ENCODE data around the gene OR6B1. TPM values are rescaled to one million over a fixed set of nuclear protein-coding genes. Genes with fewer than 3 reads are reported as not detected.

The OR6B1 gene
- total RNA-seq, 1 experiment from 2014 or later, result not detected

DNA sequence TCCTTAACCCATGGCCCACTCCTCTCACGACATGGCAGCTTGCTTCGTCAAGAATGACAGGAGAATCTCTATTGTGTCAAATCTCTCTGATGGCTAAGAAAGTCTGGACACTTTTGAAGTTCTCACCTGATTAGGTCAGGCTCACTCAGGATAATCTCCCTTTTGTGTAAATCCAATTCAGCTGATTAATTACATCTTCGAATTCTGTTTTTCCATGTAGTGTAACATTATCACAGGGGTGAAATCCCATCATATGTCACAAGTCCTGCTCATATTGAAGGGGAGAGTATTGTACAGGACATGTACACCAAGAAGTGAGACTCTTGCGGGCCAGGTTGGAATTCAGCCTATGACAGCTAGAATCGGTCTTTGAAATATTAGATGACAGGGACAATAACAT is 16.2 kb upstream of the OR6B1 start (continued):
- TF ChIP-seq, protein P1, sequence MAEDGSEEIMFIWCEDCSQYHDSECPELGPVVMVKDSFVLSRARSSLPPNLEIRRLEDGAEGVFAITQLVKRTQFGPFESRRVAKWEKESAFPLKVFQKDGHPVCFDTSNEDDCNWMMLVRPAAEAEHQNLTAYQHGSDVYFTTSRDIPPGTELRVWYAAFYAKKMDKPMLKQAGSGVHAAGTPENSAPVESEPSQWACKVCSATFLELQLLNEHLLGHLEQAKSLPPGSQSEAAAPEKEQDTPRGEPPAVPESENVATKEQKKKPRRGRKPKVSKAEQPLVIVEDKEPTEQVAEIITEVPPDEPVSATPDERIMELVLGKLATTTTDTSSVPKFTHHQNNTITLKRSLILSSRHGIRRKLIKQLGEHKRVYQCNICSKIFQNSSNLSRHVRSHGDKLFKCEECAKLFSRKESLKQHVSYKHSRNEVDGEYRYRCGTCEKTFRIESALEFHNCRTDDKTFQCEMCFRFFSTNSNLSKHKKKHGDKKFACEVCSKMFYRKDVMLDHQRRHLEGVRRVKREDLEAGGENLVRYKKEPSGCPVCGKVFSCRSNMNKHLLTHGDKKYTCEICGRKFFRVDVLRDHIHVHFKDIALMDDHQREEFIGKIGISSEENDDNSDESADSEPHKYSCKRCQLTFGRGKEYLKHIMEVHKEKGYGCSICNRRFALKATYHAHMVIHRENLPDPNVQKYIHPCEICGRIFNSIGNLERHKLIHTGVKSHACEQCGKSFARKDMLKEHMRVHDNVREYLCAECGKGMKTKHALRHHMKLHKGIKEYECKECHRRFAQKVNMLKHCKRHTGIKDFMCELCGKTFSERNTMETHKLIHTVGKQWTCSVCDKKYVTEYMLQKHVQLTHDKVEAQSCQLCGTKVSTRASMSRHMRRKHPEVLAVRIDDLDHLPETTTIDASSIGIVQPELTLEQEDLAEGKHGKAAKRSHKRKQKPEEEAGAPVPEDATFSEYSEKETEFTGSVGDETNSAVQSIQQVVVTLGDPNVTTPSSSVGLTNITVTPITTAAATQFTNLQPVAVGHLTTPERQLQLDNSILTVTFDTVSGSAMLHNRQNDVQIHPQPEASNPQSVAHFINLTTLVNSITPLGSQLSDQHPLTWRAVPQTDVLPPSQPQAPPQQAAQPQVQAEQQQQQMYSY (CRISPR knock-in tag; IDR thresholded peaks at IDR 0.05), result no peak
- TF ChIP-seq, protein P2, sequence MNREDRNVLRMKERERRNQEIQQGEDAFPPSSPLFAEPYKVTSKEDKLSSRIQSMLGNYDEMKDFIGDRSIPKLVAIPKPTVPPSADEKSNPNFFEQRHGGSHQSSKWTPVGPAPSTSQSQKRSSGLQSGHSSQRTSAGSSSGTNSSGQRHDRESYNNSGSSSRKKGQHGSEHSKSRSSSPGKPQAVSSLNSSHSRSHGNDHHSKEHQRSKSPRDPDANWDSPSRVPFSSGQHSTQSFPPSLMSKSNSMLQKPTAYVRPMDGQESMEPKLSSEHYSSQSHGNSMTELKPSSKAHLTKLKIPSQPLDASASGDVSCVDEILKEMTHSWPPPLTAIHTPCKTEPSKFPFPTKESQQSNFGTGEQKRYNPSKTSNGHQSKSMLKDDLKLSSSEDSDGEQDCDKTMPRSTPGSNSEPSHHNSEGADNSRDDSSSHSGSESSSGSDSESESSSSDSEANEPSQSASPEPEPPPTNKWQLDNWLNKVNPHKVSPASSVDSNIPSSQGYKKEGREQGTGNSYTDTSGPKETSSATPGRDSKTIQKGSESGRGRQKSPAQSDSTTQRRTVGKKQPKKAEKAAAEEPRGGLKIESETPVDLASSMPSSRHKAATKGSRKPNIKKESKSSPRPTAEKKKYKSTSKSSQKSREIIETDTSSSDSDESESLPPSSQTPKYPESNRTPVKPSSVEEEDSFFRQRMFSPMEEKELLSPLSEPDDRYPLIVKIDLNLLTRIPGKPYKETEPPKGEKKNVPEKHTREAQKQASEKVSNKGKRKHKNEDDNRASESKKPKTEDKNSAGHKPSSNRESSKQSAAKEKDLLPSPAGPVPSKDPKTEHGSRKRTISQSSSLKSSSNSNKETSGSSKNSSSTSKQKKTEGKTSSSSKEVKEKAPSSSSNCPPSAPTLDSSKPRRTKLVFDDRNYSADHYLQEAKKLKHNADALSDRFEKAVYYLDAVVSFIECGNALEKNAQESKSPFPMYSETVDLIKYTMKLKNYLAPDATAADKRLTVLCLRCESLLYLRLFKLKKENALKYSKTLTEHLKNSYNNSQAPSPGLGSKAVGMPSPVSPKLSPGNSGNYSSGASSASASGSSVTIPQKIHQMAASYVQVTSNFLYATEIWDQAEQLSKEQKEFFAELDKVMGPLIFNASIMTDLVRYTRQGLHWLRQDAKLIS (CRISPR knock-in tag; IDR thresholded peaks at IDR 0.05; ENCODE audit: borderline replicate concordance), result no peak
- TF ChIP-seq, protein P3, sequence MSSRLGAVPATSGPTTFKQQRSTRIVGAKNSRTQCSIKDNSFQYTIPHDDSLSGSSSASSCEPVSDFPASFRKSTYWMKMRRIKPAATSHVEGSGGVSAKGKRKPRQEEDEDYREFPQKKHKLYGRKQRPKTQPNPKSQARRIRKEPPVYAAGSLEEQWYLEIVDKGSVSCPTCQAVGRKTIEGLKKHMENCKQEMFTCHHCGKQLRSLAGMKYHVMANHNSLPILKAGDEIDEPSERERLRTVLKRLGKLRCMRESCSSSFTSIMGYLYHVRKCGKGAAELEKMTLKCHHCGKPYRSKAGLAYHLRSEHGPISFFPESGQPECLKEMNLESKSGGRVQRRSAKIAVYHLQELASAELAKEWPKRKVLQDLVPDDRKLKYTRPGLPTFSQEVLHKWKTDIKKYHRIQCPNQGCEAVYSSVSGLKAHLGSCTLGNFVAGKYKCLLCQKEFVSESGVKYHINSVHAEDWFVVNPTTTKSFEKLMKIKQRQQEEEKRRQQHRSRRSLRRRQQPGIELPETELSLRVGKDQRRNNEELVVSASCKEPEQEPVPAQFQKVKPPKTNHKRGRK (CRISPR knock-in tag; IDR thresholded peaks at IDR 0.05; ENCODE audit: borderline replicate concordance), result no peak

DNA sequence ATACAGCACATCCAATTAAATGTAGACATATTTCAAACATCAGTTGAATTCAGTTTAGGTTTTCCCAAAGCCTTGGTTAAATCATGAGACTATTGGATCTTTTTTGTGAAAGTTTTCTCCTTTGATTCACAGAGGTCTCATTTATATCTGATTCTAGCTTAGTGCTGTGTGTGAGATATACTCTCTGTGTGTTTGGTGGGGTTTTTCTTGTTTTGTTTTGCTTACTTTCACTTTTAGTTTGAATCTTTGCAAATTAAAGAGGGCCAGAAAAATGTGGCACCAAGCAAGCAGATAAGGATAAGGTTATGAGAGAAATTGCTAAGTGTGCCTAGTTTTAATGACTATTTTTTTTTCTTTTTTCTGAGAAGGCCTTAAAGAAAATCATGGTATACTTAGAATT is 12.6 kb upstream of the OR6B1 start:
- Mint-ChIP-seq H3K4me3 (no peak overlapping the region), H3K36me3 (peaks cover 16% of the 10 kb centered on the region), H3K4me1 (no peaks in the 10 kb centered on the region), H3K27ac (no peak overlapping the region), H3K9me3 (peaks cover 43% of the 10 kb centered on the region), H3K27me3 (ENCODE audit: low read depth) (no peaks in the 10 kb centered on the region)
- CTCF ChIA-PET, result no interaction called here
- POLR2A ChIA-PET, result no interaction called here
- ATAC-seq (no peak), DNase-seq (ENCODE audit: low spot score) (no peak)
- TF ChIP-seq, protein P3 (CRISPR knock-in tag; IDR thresholded peaks at IDR 0.05; ENCODE audit: borderline replicate concordance), result no peak
- TF ChIP-seq PRRX2 (CRISPR knock-in tag; IDR thresholded peaks at IDR 0.05), result no peak
- no peak for TF ChIP-seq ETV6 (CRISPR knock-in tag; IDR thresholded peaks at IDR 0.05)
- TF ChIP-seq ZNF138 (CRISPR knock-in tag; conservative IDR thresholded peaks at IDR 0.05), result no peak
- TF ChIP-seq EMX1 (CRISPR knock-in tag; IDR thresholded peaks at IDR 0.05), result no peak
- TF ChIP-seq ZNF232 (CRISPR knock-in tag; IDR thresholded peaks at IDR 0.05), result no peak
- TF ChIP-seq SMAD4 (CRISPR knock-in tag; IDR thresholded peaks at IDR 0.05), result no peak
- TF ChIP-seq, protein P4, sequence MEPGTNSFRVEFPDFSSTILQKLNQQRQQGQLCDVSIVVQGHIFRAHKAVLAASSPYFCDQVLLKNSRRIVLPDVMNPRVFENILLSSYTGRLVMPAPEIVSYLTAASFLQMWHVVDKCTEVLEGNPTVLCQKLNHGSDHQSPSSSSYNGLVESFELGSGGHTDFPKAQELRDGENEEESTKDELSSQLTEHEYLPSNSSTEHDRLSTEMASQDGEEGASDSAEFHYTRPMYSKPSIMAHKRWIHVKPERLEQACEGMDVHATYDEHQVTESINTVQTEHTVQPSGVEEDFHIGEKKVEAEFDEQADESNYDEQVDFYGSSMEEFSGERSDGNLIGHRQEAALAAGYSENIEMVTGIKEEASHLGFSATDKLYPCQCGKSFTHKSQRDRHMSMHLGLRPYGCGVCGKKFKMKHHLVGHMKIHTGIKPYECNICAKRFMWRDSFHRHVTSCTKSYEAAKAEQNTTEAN (CRISPR knock-in tag; IDR thresholded peaks at IDR 0.05), result no peak
- TF ChIP-seq SOX15 (CRISPR knock-in tag; IDR thresholded peaks at IDR 0.05), result no peak
- no peak for TF ChIP-seq ATF1 (CRISPR knock-in tag; IDR thresholded peaks at IDR 0.05)
- TF ChIP-seq NR3C1 (CRISPR knock-in tag; conservative IDR thresholded peaks at IDR 0.05; ENCODE audit: low read depth), result no peak
- TF ChIP-seq, protein P5, sequence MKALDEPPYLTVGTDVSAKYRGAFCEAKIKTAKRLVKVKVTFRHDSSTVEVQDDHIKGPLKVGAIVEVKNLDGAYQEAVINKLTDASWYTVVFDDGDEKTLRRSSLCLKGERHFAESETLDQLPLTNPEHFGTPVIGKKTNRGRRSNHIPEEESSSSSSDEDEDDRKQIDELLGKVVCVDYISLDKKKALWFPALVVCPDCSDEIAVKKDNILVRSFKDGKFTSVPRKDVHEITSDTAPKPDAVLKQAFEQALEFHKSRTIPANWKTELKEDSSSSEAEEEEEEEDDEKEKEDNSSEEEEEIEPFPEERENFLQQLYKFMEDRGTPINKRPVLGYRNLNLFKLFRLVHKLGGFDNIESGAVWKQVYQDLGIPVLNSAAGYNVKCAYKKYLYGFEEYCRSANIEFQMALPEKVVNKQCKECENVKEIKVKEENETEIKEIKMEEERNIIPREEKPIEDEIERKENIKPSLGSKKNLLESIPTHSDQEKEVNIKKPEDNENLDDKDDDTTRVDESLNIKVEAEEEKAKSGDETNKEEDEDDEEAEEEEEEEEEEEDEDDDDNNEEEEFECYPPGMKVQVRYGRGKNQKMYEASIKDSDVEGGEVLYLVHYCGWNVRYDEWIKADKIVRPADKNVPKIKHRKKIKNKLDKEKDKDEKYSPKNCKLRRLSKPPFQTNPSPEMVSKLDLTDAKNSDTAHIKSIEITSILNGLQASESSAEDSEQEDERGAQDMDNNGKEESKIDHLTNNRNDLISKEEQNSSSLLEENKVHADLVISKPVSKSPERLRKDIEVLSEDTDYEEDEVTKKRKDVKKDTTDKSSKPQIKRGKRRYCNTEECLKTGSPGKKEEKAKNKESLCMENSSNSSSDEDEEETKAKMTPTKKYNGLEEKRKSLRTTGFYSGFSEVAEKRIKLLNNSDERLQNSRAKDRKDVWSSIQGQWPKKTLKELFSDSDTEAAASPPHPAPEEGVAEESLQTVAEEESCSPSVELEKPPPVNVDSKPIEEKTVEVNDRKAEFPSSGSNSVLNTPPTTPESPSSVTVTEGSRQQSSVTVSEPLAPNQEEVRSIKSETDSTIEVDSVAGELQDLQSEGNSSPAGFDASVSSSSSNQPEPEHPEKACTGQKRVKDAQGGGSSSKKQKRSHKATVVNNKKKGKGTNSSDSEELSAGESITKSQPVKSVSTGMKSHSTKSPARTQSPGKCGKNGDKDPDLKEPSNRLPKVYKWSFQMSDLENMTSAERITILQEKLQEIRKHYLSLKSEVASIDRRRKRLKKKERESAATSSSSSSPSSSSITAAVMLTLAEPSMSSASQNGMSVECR (CRISPR knock-in tag; IDR thresholded peaks at IDR 0.05; ENCODE audit: borderline replicate concordance), result no peak
- TF ChIP-seq, protein P6, sequence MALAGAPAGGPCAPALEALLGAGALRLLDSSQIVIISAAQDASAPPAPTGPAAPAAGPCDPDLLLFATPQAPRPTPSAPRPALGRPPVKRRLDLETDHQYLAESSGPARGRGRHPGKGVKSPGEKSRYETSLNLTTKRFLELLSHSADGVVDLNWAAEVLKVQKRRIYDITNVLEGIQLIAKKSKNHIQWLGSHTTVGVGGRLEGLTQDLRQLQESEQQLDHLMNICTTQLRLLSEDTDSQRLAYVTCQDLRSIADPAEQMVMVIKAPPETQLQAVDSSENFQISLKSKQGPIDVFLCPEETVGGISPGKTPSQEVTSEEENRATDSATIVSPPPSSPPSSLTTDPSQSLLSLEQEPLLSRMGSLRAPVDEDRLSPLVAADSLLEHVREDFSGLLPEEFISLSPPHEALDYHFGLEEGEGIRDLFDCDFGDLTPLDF (CRISPR knock-in tag; IDR thresholded peaks at IDR 0.05), result no peak

Measured in WTC11 (cell line).